HT1080 (cell line): ENCODE data around the gene CRADD. TPM values are rescaled to one million over a fixed set of nuclear protein-coding genes. Genes with fewer than 3 reads are reported as not detected.
"Not testable (repeated sequence)": the region's sequence is repeated elsewhere in the genome, so short reads cannot be mapped to it uniquely, and the experiment has no call there.

ENCODE experiments used
- DNase-seq: peaks from one replicate; pipeline ENCODE4 v3.0.0-alpha.2; 2015; ENCODE audit warnings: low read depth
- total RNA-seq: library from RNA; depleted of rRNA; stranded (reverse); fragments of >200 nt; shearing (Covaris generic); gene quantifications from 2 replicates; pipeline ENCODE4 v1.2.3, GENCODE V29; 2014

CRADD gene
- total RNA-seq, 1 experiment from 2014 or later: 21.4 TPM

GRCh38 chr12:93868771-93869170 is 191.6 kb downstream of the CRADD start:
- DNase-seq: no peak

DNA sequence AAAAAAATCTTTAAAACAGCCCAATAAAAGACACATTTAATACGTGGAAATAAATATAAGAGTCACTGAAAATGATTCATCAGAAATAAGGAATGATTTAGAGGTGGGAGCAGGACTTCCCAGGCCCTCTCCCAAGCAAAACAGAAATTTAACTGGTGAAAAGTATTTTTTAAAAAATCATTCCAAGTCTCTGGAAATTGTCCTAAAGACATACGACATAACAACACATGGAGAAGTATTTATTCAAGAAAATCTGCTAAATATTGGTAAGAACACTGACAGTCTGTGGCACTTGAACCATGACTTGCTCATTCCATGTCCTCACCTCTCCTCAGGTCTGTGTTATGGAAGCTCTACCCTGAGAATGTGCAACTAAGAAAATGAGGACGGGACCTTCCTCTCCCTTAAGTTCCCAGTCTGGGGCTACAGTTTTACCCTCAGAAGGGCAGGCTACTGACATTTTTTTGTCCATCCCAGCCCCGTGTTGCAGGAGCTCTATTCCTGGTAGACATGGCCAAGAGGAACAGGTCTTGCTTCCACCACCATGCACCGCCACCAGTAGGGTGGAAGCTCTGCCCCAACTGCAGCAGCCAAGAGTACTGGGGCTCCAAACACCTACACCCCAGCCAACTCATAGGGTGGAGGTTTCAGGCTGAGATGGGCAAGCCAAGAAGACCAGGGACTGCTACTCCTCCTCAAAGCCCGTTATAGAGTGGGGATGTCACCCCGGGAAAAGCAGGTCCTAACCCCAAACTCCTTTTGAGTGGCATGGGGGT is 193.0 kb downstream of the CRADD start:
- DNase-seq: no peak

- DNase-seq: not testable (repeated sequence)
Measured at GRCh38 chr12:93871566-93871965, 194.4 kb downstream of the CRADD start.

DNA sequence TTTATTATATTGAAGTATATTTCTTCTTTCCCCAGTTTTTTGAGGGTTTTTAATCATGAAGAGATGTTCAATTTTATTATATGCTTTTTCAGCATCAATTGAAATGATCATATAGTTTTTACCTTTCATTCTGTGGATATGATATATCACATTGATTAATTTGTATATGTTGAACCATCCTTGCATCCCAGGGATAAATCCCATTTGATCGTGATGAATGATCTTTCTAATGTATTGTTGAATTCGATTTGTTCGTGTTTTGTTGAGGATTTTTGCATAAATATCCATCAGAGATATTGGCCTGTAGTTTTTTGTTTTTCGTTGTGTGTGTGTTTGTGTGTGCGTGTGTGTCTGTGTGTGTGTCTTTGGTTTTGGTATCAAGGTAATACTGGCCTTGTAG is 196.4 kb downstream of the CRADD start:
- DNase-seq: no peak

GRCh38 chr12:93875157-93875556 is 198.0 kb downstream of the CRADD start:
- DNase-seq: no peak

GRCh38 chr12:93876360-93876759 is 199.2 kb downstream of the CRADD start:
- DNase-seq: no peak

- DNase-seq: no peak
Measured at GRCh38 chr12:93877446-93877845, 200.3 kb downstream of the CRADD start.

- peak; percentile 48 for DNase-seq
Measured at GRCh38 chr12:93879476-93880421, 202.6 kb downstream of the CRADD start.

DNA sequence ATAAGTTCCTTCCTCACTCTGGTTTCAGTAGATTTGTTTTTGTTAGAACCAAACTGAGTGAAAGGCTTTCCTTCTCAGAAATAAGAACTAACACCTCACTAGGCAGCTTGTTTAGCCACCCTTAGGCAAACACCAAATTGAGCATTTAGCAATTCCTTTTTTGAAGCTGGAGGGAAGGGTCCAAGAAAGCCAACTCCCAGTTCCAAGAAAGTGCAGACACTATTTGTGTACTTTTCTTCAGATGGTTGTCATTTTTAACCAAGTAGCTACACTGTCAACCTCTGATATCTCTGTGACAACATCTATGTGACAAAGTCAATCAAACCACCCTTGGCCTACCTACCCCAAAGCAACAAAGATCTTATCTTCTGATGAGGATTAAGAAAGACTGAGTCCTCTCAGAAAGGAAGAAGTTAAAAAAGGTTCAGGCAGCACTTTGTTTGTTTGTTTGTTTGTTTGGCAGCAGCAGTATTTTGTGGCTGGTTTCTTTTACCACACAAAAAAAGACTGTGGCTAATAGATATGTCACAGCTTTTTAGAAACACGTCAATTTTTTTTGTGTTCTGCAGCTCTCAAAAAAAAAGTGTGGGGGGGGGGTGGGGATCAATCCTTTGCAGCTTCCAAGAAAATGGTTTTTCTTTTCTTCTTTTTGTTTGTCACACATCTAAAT is 203.8 kb downstream of the CRADD start:
- no peak for DNase-seq

DNA sequence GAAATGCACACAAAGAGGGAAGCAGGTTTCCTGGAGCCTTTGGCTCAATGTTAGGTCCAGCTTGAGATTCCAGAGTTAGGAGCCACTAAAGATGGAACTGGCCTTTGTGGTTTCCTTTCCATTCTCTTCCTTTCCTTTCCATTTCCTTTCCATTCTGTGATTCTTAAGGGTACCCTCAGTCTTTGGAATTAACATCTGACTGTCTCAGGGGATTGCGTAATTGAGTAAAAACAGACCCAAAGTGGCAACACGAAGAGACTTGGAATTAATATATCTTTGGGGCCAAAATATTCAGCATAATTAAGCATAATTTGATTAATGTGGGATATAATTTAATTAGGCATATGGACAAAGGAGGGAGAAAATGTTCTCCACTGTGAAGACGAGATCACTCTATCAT is 205.6 kb downstream of the CRADD start:
- no peak for DNase-seq

DNA sequence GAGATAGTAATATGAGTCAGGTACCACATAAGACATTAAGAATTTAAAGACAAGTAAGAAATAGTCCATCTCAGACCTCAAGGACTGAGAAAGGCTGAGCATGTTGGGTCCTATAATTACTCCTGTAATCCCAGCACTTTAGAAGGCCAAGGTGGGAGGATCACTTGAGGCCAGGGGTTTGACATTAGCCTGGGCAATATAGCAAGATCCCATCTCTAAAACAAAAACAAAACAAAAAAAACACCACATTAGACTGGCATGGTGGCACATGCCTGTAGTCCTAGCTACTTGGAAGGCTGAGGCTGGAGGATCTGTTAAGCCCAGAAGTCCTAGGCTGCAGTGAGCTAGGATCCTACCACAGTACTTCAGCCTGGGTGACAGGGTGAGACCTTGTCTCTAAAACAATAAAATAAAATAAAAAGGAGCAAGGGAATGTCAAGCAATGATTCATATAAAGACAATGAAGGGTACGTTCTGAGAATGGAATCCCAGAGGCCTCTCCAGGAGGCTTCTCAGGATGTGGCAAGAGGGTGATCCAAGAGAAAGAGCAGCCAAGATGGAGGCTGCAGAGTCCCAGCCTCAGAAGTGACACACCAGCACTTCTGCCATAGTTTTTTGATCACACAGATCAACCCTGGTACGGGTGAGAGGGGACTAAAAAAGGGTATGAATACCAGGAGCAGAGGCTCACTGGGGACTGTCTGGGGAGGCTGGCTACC is 206.4 kb downstream of the CRADD start:
- DNase-seq: peak; percentile 67

- no peak for DNase-seq
Measured at GRCh38 chr12:93884794-93885460, 207.8 kb downstream of the CRADD start.

DNA sequence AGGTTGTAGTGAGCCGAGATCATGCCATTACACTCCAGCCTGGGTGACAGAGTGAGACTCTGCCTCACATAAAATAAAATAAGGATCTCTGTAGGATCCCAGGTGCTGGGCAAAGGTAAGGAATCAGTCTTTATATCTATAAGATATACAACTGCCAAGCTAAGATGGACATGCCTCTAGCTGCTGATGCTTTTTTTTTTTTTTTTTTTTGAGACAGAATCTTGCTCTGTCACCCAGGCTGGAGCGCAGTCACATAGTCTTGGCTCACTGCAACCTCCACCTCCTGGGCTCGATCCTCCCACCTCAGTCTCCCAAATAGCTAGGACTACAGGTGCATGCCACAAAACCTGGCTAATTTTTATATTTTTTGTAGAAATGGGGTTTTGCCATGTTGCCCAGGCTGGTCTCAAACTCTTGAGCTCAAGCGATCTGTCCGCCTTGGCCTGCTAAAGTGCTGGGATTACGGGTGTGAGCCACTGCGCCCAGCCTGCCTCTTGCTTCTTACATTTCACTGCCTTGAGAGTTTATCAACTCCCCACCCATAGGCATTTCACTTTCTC is 208.9 kb downstream of the CRADD start:
- not testable (repeated sequence) for DNase-seq

DNA sequence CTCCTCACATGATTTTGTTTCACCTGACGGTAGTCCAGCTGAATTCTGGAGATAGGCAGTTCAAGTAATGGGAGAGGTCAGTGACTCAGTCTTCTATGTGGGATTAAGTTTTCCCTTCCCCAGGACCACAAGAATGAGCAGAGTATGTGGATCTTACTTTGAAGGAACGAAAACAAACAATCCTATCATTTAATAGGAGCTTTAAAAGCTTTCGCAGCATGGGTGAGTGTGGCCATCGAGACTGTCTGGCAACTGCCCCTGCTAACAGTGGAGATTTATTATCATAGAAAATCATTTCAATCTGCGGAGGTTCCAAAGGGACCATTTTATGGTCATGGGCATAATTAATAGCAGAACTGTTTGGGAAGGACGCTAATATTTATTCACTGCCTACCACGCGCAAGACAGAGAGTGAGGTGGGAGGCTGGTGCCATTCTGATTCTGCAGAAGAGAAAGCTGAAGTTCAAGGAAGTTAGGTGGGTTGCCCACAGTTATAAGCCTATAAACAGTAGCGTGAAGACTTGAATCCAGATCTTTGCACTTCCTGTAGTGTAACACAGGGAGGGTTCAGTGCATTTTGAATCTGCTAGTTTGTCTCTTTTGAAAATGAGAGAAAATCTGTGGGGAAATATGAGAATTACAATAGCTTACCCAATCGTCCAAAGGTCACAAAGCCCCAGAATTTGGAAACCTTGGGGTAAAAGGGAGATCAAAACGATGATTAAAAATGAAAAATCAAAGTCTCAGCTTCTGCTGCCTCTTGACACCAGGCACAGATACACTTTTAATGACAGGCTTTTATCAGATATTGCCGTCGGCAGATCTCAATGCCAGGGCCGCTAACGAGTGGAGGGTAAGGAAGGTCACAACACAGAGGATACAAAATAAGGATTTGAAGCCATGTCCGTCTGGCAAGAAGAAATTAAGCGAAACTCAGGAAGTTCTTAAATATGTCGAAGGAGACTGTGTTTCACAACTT is 209.6 kb downstream of the CRADD start:
- DNase-seq: peak; percentile 37

GRCh38 chr12:93888964-93889363 is 211.8 kb downstream of the CRADD start:
- DNase-seq: no peak

GRCh38 chr12:93889516-93890212 is 212.5 kb downstream of the CRADD start:
- no peak for DNase-seq

GRCh38 chr12:93892423-93893268 is 215.5 kb downstream of the CRADD start:
- no peak for DNase-seq
